Small intestine (tissue), 7 donors: ENCODE data around the gene KLHL33. TPM values are rescaled to one million over a fixed set of nuclear protein-coding genes. Genes with fewer than 3 reads are reported as not detected.
A peak's percentile ranks its signal among the peaks of the same experiment; 100 is the strongest.
"Not testable (repeated sequence)": the region's sequence is repeated elsewhere in the genome, so short reads cannot be mapped to it uniquely, and the experiment has no call there.

Experiments used
- DNase-seq, 2 donors: peaks; one replicate each; pipeline versions ENCODE4 v3.0.0 to v3.0.0-alpha.2; 2013
- FAIRE-seq: peaks from 2 replicates; lab custom pipeline; 2012; peaks lifted over from hg19 to GRCh38; lab: Jason Lieb, UNC
- H3K27ac ChIP-seq, 3 donors: one replicate each; pipeline ENCODE4 v1.5.1; 2013; ENCODE audit warnings: low read length in 2 of 3, mild to moderate bottlenecking in 2 of 3, control low read depth in 1 of 3, inconsistent platforms in 1 of 3, low read depth in 1 of 3, moderate library complexity in 1 of 3
- H3K27me3 ChIP-seq, 3 donors: one replicate each; pipeline ENCODE4 v1.6.1; 2013; ENCODE audit warnings: low read length in 3 of 3, inconsistent platforms in 1 of 3; ENCODE audit not compliant: control insufficient read depth in 3 of 3, insufficient read depth in 3 of 3
- H3K36me3 ChIP-seq, 3 donors: one replicate each; pipeline ENCODE4 v1.6.1; 2013; ENCODE audit warnings: low read length in 3 of 3, inconsistent platforms in 1 of 3, low read depth in 1 of 3, mild to moderate bottlenecking in 1 of 3, moderate library complexity in 1 of 3; ENCODE audit not compliant: control insufficient read depth in 3 of 3, insufficient read depth in 2 of 3
- H3K4me1 ChIP-seq, 3 donors: one replicate each; pipeline ENCODE4 v1.6.1; 2013; ENCODE audit warnings: low read length in 2 of 3, inconsistent platforms in 1 of 3, low read depth in 1 of 3, mild to moderate bottlenecking in 1 of 3, moderate library complexity in 1 of 3; ENCODE audit not compliant: control insufficient read depth in 3 of 3, insufficient read depth in 2 of 3
- H3K4me3 ChIP-seq, 3 donors: one replicate each; pipeline ENCODE4 v1.5.1; 2013; ENCODE audit warnings: low read length in 3 of 3, control low read depth in 1 of 3, inconsistent platforms in 1 of 3, low read depth in 1 of 3, mild to moderate bottlenecking in 1 of 3, moderate library complexity in 1 of 3
- H3K9me3 ChIP-seq, 2 donors: one replicate each; pipeline ENCODE4 v1.6.1; 2013; ENCODE audit warnings: low read depth in 1 of 2, low read length in 1 of 2; ENCODE audit not compliant: control insufficient read depth in 2 of 2, insufficient read depth in 1 of 2
- WGBS, 3 donors: extraction: QIAGEN DNeasy Blood & Tissue Kit; methylation state at CpG; one replicate each; pipeline ENCODE4 v1.1.7; 2013; 5-methylcytosine and 5-hydroxymethylcytosine counted together
- polyA plus RNA-seq, 4 donors: library from polyadenylated mRNA; stranded (reverse) in 3 of 4; unstranded in 1 of 4; fragments of 200-250 nt in 3 of 4; fragments of 120-200 nt in 1 of 4; gene quantifications; one replicate each; pipeline versions ENCODE4 v1.2.1 to v1.2.3, GENCODE V29; 2013
- donor health status: healthy with polysubstance abuse.
- donor health status: control.
- donor health status: control.
- donor health status: Bipolar disorder and iron deficiency.
- donor health status: healthy.

Gene KLHL33
- polyA plus RNA-seq, 4 donors = under 0.01 to 0.37 (median 0.07) TPM; not detected in 1

DNA sequence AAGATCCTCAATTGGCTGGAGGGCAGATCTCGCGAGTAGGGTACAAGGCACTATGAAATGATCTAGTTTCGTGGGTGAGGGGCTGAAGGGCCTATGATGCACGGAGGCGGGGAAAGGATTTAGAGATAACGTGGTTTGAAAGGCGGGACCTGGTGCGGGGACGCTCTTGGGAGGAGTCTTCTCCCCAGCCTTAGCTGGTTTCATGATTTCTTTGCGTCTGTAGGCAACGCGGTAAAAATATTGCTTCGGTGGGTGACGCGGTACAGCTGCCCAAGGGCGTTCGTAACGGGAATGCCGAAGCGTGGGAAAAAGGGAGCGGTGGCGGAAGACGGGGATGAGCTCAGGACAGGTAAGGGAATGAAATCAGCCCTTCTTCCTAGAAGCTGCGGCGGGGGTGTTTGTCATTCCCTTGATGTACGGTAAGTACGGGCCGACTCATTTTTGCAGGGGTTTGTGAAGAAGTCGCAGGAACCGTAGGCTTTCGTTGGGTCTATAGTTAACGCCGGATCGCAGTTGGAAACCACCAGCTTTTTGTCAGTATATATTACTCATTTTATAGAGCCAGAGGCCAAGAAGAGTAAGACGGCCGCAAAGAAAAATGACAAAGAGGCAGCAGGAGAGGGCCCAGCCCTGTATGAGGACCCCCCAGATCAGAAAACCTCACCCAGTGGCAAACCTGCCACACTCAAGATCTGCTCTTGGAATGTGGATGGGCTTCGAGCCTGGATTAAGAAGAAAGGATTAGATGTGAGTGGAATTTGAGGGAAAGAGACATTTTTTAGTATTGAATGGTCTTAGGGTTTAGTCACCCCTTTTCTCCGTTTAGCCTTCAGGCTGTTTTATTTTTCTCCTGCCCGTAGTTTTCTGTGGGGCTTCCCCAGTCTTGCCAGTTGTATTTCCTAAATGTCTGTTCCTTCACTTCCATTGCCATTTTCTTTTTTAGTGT is 19.7 kb upstream of the KLHL33 start:
- H3K36me3 ChIP-seq = peaks cover 12 to 45% (median 15%) of the 10 kb centered on the region in 3 donors
- no peaks in the 10 kb centered on the region for H3K9me3 ChIP-seq
- DNase-seq = peak in 1 of 2 donors; percentile 86
- H3K4me1 ChIP-seq = peaks cover 2 to 26% (median 9%) of the 10 kb centered on the region in 3 donors
- peak overlapping the region; percentile 87 to 98 (median 95) for H3K27ac ChIP-seq
- peak overlapping the region; percentile 46 to 79 (median 61) for H3K4me3 ChIP-seq
- no peaks in the 10 kb centered on the region for H3K27me3 ChIP-seq
- 0 to 1% (median 1%) methylated on average over 39 of the region's 39 CpGs for WGBS, 3 donors
- no peak for FAIRE-seq

DNA sequence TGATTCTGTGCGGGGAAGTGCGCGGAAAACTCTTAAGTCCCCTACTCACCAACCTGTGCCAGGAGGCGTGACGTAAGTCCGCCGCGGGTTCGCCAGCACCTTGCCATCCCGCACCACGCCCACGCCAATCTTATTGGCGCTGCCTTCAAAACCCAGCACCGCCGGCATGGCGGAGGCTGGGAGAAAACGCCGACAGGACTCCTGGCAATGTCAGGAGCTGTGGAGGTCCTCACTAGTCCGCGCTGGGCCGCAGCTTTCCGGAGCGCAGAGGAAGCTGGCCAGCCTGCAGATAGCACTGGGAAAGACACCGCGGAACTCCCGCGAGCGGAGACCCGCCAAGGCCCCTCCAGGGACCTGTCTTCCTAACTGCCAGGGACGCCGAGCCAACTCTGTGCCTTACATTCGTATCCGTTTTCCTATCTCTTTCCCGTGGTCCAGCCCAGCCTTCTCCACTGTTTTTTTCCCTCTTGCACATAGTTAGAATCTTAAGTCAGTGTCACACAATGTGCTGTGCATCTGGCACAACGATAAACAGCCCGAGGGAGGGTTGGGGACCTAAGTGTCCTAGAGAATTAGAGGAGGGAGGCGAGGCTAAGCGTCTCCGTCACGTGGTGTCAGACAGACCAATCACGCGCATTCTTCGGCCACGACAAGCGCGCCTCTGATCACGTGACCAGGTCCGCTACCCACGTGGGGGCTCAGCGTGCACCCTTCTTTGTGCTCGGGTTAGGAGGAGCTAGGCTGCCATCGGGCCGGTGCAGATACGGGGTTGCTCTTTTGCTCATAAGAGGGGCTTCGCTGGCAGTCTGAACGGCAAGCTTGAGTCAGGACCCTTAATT is 18.8 kb upstream of the KLHL33 start, which contains the start of the genes APEX1 and OSGEP:
Gene APEX1 (plus strand): TSS at position 711 of the 839 bp plus-strand sequence. CDS start 420 bp downstream, outside the sequence.
Gene OSGEP (minus strand): TSS at position 297 of the 839 bp plus-strand sequence. CDS start 129 bp downstream, at position 168.
- H3K4me1 ChIP-seq = peaks cover 0 to 18% (median 5%) of the 10 kb centered on the region in 3 donors
- peak within 1 kb of the TSS; percentile 48 to 79 (median 61) for H3K4me3 ChIP-seq
- WGBS, 3 donors = 0% methylated on average over 53 to 56 of the region's 56 CpGs
- peak; percentile 99 for DNase-seq
- no peaks in the 10 kb centered on the region for H3K27me3 ChIP-seq
- H3K36me3 ChIP-seq = peaks cover 15 to 46% (median 16%) of the 10 kb centered on the region in 3 donors
- no peak for FAIRE-seq
- no peaks in the 10 kb centered on the region for H3K9me3 ChIP-seq
- peak within 1 kb of the TSS; percentile 87 to 98 (median 95) for H3K27ac ChIP-seq

DNA sequence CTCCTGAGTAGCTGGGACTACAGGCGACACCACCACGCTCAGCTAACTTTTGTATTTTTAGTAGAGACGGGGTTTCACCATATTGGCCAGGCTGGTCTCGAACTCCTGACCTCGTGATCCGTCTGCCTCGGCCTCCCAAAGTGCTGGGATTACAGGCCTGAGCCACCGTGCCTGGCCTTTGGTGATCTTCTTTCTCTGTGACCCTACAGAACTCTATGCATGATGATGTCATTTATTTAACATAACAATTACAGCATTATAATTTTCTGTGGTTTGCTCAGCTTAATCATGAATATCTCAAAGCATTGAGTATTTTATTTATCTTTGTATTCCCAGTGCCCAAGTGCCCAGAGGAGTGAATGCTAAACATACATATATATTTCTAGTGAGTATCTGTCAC is 16.9 kb upstream of the KLHL33 start:
- not testable (repeated sequence) for H3K9me3 ChIP-seq, H3K4me3 ChIP-seq, H3K4me1 ChIP-seq, H3K27ac ChIP-seq, DNase-seq, FAIRE-seq, H3K27me3 ChIP-seq
- peaks cover 19 to 42% (median 21%) of the 10 kb centered on the region in 3 donors for H3K36me3 ChIP-seq
- WGBS, 3 donors = 87 to 95% (median 93%) methylated on average over 8 of the region's 8 CpGs

DNA sequence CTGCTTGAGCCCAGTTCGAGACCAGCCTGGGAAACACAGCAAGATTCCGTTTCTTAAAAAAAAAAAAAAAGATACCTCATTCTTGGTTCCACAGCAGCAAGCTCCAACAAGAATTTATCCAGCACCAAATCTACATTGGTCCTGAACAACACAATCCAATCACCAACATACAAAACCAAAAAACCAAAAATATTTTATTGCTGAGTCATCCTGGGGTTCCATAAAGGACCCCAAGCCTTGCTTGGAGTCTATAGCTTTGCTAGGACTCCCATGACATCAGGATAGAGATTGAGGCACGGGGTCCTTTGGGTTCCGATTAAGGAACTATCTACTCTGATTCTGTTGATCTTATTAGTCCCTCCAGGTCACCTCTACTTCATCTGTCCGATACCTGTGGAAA is 10.9 kb upstream of the KLHL33 start:
- 96 to 100% (median 97%) methylated on average over 5 of the region's 5 CpGs for WGBS, 3 donors
- no peaks in the 10 kb centered on the region for H3K27me3 ChIP-seq
- H3K9me3 ChIP-seq = peaks cover 0 to 8% of the 10 kb centered on the region in 2 donors
- no peak overlapping the region for H3K4me3 ChIP-seq
- FAIRE-seq = no peak
- H3K36me3 ChIP-seq = peaks cover 22 to 48% (median 25%) of the 10 kb centered on the region in 3 donors
- H3K27ac ChIP-seq = no peak overlapping the region
- DNase-seq = no peak
- H3K4me1 ChIP-seq = peaks cover 0 to 5% (median 0%) of the 10 kb centered on the region in 3 donors

DNA sequence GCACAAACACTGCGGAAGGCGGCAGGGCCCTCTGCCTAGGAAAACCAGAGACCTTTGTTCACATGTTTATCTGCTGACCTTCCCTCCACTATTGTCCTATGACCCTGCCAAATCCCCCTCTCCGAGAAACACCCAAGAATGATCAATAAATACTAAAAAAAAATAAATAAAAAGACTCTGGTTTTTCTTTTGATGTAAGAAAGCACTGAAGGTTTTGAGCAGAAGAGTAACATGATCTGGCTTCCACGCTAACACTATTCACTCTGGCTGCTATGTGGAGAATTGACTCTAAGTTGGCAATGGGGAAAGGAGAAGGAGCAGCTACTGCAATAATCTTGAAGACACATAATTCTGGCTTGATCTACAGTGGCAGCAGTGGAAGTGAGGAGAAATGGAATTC is 7.7 kb upstream of the KLHL33 start:
- peaks cover 0 to 11% (median 0%) of the 10 kb centered on the region in 3 donors for H3K4me1 ChIP-seq
- H3K27me3 ChIP-seq, H3K4me3 ChIP-seq, FAIRE-seq, H3K9me3 ChIP-seq, DNase-seq: not testable (repeated sequence)
- WGBS, 3 donors = 77 to 88% (median 82%) methylated on average over 2 of the region's 4 CpGs
- peak overlapping the region in 1 of 3 donors; percentile 32 for H3K27ac ChIP-seq
- peaks cover 13 to 26% (median 15%) of the 10 kb centered on the region in 3 donors for H3K36me3 ChIP-seq

DNA sequence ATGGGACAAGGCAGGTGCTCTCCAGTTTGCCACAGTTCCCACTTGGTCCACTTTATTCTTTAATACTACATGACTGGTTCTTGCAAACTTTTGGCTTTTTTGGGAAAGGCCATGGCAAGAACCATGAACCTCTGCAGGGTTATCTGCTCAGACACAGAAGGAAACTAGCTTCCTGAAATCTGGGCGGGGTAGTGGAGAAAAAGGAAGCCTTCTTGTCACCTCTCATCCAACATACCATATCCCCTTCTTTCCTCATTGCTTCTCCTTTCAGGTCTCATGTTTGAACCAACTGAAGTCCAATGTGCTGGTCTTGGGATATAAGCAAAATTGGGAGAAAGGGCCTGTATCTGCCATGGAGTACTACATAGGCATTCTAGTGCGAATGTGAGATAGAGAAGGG is 5.5 kb upstream of the KLHL33 start:
- FAIRE-seq = no peak
- no peaks in the 10 kb centered on the region for H3K27me3 ChIP-seq
- H3K9me3 ChIP-seq = peaks cover 0 to 8% of the 10 kb centered on the region in 2 donors
- H3K4me3 ChIP-seq = no peak overlapping the region
- peaks cover 0 to 11% (median 0%) of the 10 kb centered on the region in 3 donors for H3K4me1 ChIP-seq
- H3K36me3 ChIP-seq = peaks cover 3 to 10% (median 7%) of the 10 kb centered on the region in 3 donors
- no peak overlapping the region for H3K27ac ChIP-seq
- DNase-seq = no peak
- 86 to 98% (median 93%) methylated on average over 2 of the region's 2 CpGs for WGBS, 3 donors

DNA sequence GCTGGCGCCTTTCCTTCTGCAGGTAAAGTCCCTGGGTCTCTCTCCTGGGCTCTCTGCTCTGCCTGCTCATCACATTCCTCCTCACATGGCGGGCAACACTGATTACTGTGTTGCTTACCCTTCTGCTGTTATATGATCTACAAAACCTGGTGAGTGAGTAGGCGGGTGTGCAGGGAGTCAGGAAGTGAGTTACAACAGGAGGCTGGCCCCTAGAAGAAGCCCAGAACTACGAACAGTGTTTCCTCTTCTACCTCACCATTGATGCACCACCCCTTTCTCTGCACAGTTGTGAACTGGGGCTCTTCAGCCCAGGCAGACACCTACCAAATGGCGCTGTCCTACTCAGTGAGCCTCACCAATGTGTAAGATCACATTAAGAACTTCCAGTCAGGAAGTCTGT is 4.9 kb upstream of the KLHL33 start:
- H3K4me1 ChIP-seq = peaks cover 0 to 11% (median 0%) of the 10 kb centered on the region in 3 donors
- H3K27me3 ChIP-seq = peaks cover 0 to 2% (median 0%) of the 10 kb centered on the region in 3 donors
- H3K4me3 ChIP-seq = no peak overlapping the region
- H3K36me3 ChIP-seq = peaks cover 0 to 5% (median 2%) of the 10 kb centered on the region in 3 donors
- WGBS, 3 donors = 66 to 86% (median 81%) methylated on average over 5 of the region's 5 CpGs
- H3K27ac ChIP-seq = no peak overlapping the region
- no peak for FAIRE-seq
- DNase-seq = no peak
- peaks cover 0 to 8% of the 10 kb centered on the region in 2 donors for H3K9me3 ChIP-seq
